SK-N-MC (cell line): ENCODE data around the gene OR51B2.

Experiments used
- EZH2 ChIP-seq: fragments of 200-600 bp; sonication (generic); IDR thresholded peaks from one replicate; pipeline ENCODE4 v1.6.1; 2017; ENCODE audit warnings: antibody characterized with exemption
- FOXP2 ChIP-seq: optimal IDR thresholded peaks from 2 replicates; pipeline ENCODE3; 2011; ENCODE audit warnings: mild to moderate bottlenecking, moderate library complexity; ENCODE audit not compliant: insufficient read depth; ENCODE audit errors: extremely low read length, control extremely low read depth
- POLR2AphosphoS5 ChIP-seq: IDR thresholded peaks from 2 replicates; pipeline ENCODE4 v1.6.1; 2012; ENCODE audit warnings: mild to moderate bottlenecking, low read depth, low read length, borderline replicate concordance

DNA sequence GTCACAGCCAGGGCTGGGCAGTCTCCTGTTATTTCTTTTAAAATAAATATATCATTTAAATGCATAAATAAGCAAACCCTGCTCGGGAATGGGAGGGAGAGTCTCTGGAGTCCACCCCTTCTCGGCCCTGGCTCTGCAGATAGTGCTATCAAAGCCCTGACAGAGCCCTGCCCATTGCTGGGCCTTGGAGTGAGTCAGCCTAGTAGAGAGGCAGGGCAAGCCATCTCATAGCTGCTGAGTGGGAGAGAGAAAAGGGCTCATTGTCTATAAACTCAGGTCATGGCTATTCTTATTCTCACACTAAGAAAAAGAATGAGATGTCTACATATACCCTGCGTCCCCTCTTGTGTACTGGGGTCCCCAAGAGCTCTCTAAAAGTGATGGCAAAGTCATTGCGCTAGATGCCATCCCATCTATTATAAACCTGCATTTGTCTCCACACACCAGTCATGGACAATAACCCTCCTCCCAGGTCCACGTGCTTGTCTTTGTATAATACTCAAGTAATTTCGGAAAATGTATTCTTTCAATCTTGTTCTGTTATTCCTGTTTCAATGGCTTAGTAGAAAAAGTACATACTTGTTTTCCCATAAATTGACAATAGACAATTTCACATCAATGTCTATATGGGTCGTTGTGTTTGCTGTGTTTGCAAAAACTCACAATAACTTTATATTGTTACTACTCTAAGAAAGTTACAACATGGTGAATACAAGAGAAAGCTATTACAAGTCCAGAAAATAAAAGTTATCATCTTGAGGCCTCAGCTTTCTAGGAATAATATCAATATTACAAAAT, 35.8 kb downstream of the OR51B2 start:
- TF ChIP-seq POLR2AphosphoS5 (no peak), EZH2 (no peak), FOXP2 (no peak)
